Urinary bladder (tissue), 4 donors: ENCODE data around the gene MSMP. TPM values are rescaled to one million over a fixed set of nuclear protein-coding genes. Genes with fewer than 3 reads are reported as not detected.

Source experiments
- DNase-seq: peaks from one replicate; pipeline ENCODE4 v3.0.0-alpha.2; 2015; ENCODE audit errors: extremely low spot score
- H3K27ac ChIP-seq: one replicate; pipeline ENCODE4 v1.5.1; 2013; ENCODE audit warnings: low read depth, mild to moderate bottlenecking, moderate library complexity
- H3K36me3 ChIP-seq: one replicate; pipeline ENCODE4 v1.6.1; 2013; ENCODE audit warnings: mild to moderate bottlenecking, moderate library complexity; ENCODE audit not compliant: insufficient read depth
- H3K4me1 ChIP-seq: one replicate; pipeline ENCODE4 v1.6.1; 2013; ENCODE audit warnings: mild to moderate bottlenecking, moderate library complexity; ENCODE audit not compliant: insufficient read depth
- H3K4me3 ChIP-seq: one replicate; pipeline ENCODE4 v1.5.1; 2013; ENCODE audit warnings: low read depth, low read length
- WGBS: extraction: QIAGEN DNeasy Blood & Tissue Kit; methylation state at CpG from one replicate; pipeline ENCODE4 v1.1.7; 2013; 5-methylcytosine and 5-hydroxymethylcytosine counted together
- polyA plus RNA-seq: library from polyadenylated mRNA; stranded (reverse); fragments of 200-250 nt; gene quantifications from one replicate; pipeline ENCODE4 v1.2.3, GENCODE V29; 2013
- total RNA-seq: library from RNA; depleted of rRNA; stranded (reverse); fragments of >200 nt; gene quantifications from one replicate; pipeline ENCODE4 v1.2.3, GENCODE V29; 2014
- donor health status: healthy with polysubstance abuse.
- donor health status: healthy.

MSMP gene
- total and polyA plus RNA-seq, 2 donors = 0.42 to 0.53 TPM

DNA sequence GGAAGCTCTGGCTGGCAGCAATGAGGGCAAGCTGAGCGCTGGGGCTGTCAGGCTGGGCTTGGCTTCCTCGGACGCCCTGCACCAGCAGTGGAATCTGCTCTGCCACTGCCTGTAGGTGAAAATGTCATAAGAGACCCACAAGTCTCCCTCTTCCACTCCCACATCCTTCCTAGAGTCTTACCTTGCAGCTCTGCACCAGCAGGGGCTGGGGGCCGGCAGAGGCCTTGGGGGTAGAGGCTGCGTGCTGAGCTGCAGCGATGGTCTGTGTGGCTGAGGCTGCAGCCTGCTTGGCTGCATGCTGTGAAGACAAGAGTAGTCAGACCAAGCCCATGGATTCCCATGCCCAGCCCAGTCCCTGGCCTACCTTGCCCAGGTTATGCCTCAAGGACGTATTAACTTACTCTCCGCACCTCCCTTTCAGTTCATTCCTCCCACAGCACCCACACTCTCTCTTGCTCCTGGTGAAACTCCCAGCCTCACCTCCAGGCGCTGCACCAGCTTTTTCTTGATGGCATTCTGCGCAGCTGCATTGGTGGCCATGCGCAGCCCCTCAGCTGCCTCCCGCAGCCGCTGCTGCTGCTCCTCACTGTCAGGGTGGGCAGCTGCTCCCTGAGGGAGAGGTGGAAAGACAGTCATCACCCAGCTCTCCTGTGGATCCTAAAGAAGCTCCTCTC is 39.4 kb downstream of the MSMP start:
- H3K27ac ChIP-seq = no peak overlapping the region
- WGBS = 91% methylated on average over 13 of the region's 13 CpGs
- DNase-seq = no peak

DNA sequence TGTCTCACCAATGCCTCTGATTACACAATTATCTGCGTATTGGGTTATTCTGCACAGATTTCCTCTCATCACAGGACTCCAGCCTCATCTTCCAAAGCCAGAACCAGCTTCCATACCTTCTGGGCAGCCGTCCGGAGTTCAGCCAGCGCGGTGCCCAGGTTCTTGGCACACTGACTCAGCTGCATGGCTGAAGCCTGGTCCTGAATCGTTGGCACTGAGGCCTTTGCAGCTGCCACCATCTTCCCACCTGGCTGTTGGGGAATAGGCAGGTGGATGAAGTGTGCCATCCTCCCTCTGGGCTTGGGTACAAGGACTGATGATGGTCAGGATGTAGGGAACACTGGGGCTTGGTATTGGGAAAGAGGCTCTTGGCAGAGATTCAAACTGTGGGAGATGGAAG is 40.0 kb downstream of the MSMP start:
- Histone ChIP-seq H3K27ac (no peak overlapping the region), H3K4me3 (no peak overlapping the region), H3K4me1 (no peaks in the 10 kb centered on the region), H3K36me3 (peaks cover 23% of the 10 kb centered on the region)
- WGBS = 92% methylated on average over 6 of the region's 6 CpGs
- no peak for DNase-seq

More for the DNA sequence above, 39.4 kb downstream of the MSMP start:
- Histone ChIP-seq H3K36me3 (peaks cover 23% of the 10 kb centered on the region), H3K4me3 (no peak overlapping the region), H3K4me1 (no peaks in the 10 kb centered on the region)

DNA sequence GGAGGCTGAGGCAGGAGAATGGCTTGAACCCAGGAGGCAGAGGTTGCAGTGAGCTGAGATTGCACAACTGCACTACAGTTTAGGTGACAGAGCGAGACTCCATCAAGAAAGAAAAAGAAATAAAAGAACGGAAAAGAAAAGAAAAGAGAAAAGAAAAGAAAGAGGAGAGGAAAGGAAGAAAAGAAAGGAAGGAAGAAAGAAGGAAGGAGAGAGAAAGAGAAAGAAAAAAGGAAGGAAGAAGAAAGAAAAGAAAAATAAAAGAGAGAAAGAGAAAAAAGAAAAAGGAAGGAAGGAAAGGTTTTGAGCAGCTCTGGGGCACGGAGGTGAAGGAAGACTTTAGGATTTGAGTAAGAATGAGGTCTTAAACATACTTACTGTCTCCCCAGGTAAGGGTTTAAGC is 40.5 kb downstream of the MSMP start:
- no peak overlapping the region for H3K4me3 ChIP-seq
- no peaks in the 10 kb centered on the region for H3K4me1 ChIP-seq
- peaks cover 19% of the 10 kb centered on the region for H3K36me3 ChIP-seq
- no peak overlapping the region for H3K27ac ChIP-seq
- no peak for DNase-seq
- WGBS = 88% methylated on average over 3 of the region's 3 CpGs

DNA sequence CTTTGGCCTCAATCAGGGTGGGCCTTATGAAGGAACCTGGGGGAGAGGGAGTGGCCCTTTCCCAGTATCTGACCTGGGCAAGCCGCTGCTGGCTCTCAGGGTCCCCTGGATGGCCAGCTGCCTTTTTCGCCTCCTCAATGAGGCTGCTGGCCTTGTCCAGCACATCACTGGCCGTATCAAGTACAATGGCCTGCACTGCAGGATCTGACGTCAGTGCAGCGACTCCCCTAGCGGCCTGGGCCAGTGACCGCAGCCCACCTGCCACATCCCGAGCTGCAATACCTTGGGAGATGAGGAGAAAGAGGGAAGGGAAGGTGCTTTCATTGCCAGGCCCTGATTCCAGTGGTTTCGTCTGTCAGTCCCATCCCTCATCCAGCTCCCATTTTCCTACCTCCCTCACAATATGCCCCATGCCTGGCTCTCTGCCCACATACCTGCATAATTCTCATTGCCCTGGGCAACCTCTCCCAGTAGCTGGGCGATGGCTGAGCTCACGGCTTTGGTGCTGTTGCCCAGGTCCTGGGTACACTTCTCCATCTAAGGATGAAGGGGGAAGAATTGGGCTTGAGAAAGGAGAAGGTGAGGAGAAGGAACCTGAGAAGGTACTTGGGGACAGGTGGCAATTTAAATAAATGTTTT is 41.2 kb downstream of the MSMP start:
- WGBS = 88% methylated on average over 11 of the region's 11 CpGs
- H3K4me3 ChIP-seq = no peak overlapping the region
- peaks cover 19% of the 10 kb centered on the region for H3K36me3 ChIP-seq
- no peaks in the 10 kb centered on the region for H3K4me1 ChIP-seq
- DNase-seq = no peak
- no peak overlapping the region for H3K27ac ChIP-seq

DNA sequence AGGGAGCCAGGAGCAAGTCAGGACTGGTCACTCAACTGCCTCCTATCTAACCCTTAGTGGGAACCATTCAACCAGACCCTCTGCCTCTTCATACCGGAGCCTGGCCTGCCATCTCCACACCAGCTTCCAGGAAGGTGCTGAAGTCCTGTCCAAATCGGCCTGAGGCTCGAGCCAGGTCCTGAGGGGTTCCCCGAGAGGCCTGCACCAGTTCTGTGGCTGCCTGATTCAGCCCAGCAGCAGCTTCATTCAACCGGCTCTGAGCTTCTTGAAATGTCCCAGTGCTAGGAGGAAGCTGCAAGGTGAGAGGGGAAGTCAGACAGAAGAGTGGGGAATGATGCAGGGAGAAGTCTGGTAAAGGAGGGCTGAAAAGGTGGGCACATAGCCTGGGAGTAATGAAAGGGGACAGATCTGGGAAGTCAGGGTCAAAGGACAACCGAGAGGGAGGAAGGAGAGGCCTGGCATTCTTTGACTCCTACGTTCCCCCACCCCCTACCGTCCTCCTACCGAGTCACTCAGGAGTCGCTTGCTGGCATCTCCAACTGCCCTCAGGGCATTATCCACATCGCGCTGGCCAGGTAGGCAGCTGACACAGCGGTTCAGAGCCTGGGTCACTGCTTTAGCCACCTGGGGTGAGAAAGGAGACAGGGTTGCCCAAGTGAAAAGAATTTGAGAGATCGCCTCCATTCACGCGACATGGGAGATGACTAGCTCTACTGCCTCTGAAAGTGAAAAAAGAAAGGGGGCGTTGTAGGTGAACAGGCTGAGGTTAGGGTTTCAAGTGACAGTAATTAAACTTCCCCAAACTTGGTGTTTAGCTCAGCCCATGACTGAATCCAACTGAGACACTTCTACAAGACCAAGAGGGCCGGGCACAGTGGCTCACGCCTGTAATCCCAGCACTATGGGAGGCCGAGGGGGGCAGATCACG is 42.3 kb downstream of the MSMP start:
- Histone ChIP-seq H3K27ac (no peak overlapping the region), H3K4me1 (no peaks in the 10 kb centered on the region), H3K36me3 (peaks cover 23% of the 10 kb centered on the region), H3K4me3 (no peak overlapping the region)
- WGBS = 89% methylated on average over 21 of the region's 21 CpGs
- DNase-seq = no peak

DNA sequence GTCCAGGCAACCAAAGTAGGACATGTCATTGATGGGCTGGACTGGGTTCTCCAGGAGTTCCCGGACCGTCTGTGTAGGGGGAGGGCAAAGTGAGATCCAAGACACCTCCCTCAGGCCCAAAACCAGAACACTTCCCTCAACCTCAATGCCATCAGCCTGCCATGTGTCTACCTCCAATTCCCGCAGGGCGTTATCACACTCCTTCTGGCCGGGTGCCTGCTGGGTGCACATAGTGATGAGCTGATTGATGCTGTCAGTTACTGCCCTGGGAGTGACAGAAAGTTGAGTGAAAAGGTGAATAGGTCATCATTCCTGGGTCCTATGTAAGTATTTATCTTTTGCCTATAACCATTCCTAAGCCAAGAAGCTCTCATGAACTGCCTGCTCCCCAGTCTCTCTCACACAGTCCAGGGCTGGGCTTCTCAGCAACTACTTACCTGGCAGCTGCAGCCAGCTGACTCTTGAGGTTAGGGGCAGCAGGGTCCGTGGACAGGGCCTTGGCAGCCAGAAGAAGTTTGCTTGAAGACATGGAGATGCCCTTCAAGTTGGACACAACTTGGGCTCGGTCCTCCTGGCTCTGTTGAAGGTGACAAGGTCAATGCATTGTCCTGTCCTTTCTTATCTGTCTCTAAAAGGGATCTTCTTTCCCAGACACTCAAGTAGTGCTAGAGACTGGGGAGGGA is 43.1 kb downstream of the MSMP start:
- no peaks in the 10 kb centered on the region for H3K4me1 ChIP-seq
- DNase-seq = no peak
- 83% methylated on average over 7 of the region's 7 CpGs for WGBS
- no peak overlapping the region for H3K27ac ChIP-seq
- H3K36me3 ChIP-seq = peaks cover 25% of the 10 kb centered on the region
- no peak overlapping the region for H3K4me3 ChIP-seq

DNA sequence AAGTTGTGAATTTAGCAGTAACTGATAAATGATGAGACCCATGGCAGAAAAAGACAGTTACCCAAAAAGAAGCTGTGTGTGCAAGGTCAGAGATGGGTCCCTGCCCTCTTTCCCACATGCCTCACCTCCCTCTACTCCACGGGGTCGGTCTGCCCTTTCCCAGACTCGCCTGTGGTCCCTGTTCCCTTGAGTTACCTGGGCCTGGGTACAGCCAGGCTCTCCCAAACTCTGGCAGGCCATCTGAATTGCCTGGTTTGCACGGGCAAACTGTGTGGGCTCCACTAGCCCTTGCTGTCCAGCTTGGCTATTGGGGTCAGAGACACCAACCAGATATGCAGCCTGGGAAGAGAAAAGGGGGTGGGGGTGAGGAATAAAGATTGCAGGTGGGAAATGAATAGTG is 45.9 kb downstream of the MSMP start:
- H3K4me1 ChIP-seq = no peaks in the 10 kb centered on the region
- WGBS = 96% methylated on average over 4 of the region's 4 CpGs
- no peak for DNase-seq
- no peak overlapping the region for H3K27ac ChIP-seq
- H3K36me3 ChIP-seq = peaks cover 26% of the 10 kb centered on the region
- H3K4me3 ChIP-seq = no peak overlapping the region

DNA sequence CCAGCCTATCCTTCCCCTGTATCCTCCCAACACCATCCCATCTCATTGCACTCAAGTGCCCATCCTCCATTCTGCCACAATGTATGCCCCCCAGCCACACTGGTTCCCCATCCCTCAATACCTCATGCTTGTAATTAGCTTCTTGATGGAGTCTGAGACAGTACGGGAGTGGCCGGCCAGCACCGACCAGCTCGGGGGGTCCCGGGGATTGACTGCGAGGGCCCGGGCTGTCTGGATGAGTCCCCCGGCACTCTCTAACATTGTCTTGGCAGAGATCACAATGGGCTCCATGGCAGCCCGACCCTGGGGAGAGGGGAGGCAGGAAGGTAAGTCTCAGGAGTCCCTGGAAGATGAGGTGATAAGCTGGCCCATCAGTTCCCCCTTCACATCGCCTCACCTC is 47.1 kb downstream of the MSMP start:
- DNase-seq = no peak
- Histone ChIP-seq H3K27ac (no peak overlapping the region), H3K36me3 (peaks cover 18% of the 10 kb centered on the region), H3K4me1 (no peaks in the 10 kb centered on the region), H3K4me3 (no peak overlapping the region)
- WGBS = 92% methylated on average over 10 of the region's 10 CpGs

DNA sequence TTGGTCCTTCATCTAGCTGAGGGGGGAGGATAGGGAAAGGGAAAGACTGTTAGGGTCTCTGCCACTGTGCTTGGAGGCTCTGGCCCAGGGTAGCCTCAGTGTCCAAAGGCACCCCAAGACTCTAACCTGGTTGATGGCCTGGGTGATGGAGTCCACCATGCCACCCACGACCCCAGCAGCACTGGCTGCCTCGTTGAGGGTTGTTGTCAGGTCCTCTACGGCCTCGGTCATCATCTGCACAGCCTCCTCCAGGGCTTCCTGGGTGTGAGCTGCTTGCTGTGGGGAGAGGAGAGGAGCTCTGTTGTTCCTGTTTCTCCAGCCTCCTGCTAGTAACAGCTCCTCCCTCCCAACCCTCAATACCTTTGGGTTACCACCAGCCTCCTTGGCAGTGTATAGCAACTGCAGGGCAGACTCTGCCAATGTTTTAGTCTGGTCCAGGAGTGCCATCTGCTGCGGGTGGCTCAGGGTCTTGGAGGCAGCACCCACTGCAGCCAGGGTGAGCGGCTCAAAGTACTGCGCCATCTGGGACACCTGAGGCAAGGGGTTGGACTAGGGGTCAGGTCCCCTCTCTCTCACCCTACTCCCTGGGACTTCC is 48.1 kb downstream of the MSMP start:
- no peak for DNase-seq
- no peak overlapping the region for H3K4me3 ChIP-seq
- no peak overlapping the region for H3K27ac ChIP-seq
- WGBS = 96% methylated on average over 7 of the region's 7 CpGs
- H3K4me1 ChIP-seq = no peaks in the 10 kb centered on the region
- peaks cover 17% of the 10 kb centered on the region for H3K36me3 ChIP-seq

DNA sequence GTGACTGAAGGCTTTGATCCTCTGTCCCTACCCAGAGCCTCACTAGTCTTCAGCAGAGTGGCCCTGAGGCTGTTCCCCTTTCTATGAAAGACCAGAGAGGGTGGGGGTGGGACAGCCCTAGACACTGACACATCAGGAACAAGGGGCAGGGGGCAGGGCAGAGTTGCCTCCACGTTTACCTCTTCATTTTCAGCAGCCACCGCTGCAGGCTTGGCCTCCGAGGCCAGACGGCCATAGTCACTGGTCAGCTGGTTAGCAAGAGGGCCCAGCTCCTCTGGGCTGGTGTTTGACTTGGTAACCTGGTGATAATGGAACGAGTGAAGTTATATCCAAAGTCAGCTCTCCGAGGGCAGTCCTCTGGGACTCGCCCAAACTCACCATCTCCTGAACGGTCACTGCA is 48.7 kb downstream of the MSMP start:
- Histone ChIP-seq H3K4me3 (no peak overlapping the region), H3K4me1 (no peaks in the 10 kb centered on the region), H3K36me3 (peaks cover 18% of the 10 kb centered on the region), H3K27ac (no peak overlapping the region)
- WGBS = 85% methylated on average over 8 of the region's 8 CpGs
- DNase-seq = no peak

DNA sequence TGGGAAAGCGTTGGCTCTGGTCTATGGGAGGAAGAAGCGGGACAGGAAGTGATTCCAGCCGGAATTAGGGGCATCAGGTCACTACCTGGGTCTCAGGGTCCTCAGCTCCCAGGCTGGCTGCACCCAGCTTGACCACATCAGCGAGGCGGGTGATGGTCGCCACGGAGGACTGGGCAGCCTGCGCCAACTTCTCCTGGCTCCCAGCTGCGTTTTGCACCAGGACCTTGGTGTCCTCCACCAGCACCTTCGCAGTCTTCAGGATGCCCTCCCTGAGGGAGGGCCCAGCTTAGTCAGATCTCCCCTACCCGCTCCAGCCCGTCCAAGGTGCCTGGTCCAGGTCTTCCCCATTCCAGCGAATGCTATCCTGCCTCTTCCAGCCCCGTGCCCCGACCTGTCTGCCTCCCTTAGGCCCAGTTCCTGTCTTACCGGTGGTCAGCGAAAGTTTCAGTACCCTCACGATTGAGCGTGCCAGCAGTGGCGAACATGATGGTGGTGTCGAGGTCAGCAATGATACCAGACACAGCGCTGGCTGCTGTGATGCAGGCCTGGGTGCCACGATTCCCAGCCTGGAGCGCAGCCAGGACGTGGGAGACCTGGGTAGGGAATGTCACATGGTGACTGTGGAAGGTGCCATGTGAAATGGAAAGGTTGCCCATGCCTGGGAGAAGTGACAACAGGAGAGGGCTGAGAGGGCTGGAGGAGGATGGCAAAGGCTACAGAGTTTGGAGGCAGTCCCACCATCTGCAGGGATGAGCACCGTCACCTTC is 50.0 kb downstream of the MSMP start:
- no peaks in the 10 kb centered on the region for H3K4me1 ChIP-seq
- 94% methylated on average over 26 of the region's 26 CpGs for WGBS
- no peak for DNase-seq
- no peak overlapping the region for H3K4me3 ChIP-seq
- peaks cover 18% of the 10 kb centered on the region for H3K36me3 ChIP-seq
- no peak overlapping the region for H3K27ac ChIP-seq
